DOHH2 (cell line): Measurements from ENCODE around the gene PWP1.
"Not testable (repeated sequence)": the region's sequence is repeated elsewhere in the genome, so short reads cannot be mapped to it uniquely, and the experiment has no call there.

Experiments used
- H3F3A ChIP-seq: fragments of 200-600 bp; sonication (generic), shearing (Covaris generic); 2 replicates; pipeline ENCODE4 v1.6.0; 2016; ENCODE audit warnings: antibody characterized with exemption, mild to moderate bottlenecking; ENCODE audit not compliant: control insufficient read depth, insufficient read depth
- H3K27ac ChIP-seq: fragments of 200-600 bp; sonication (generic); 2 replicates; pipeline ENCODE4 v1.5.1; 2014; ENCODE audit warnings: low read depth, mild to moderate bottlenecking, low read length, moderate library complexity
- H3K27me3 ChIP-seq: fragments of 200-600 bp; sonication (generic); 2 replicates; pipeline ENCODE4 v1.6.1; 2014; ENCODE audit warnings: mild to moderate bottlenecking, low read length, mixed read lengths; ENCODE audit not compliant: control insufficient read depth
- H3K36me3 ChIP-seq: fragments of 200-600 bp; sonication (generic); 2 replicates; pipeline ENCODE4 v1.6.1; 2014; ENCODE audit warnings: mild to moderate bottlenecking, low read length, moderate library complexity, mixed read lengths; ENCODE audit not compliant: control insufficient read depth
- H3K4me1 ChIP-seq: fragments of 200-600 bp; sonication (generic); 2 replicates; pipeline ENCODE4 v1.6.1; 2014; ENCODE audit warnings: mild to moderate bottlenecking, low read length, mixed read lengths; ENCODE audit not compliant: control insufficient read depth
- H3K4me2 ChIP-seq: fragments of 200-600 bp; sonication (generic); 2 replicates; pipeline ENCODE4 v1.6.0; 2014; ENCODE audit warnings: mild to moderate bottlenecking, low read length, moderate library complexity
- H3K4me3 ChIP-seq: fragments of 200-600 bp; sonication (generic); 2 replicates; pipeline ENCODE4 v1.5.1; 2014; ENCODE audit warnings: mild to moderate bottlenecking, low read length, mixed read lengths
- H3K79me2 ChIP-seq: fragments of 200-600 bp; sonication (generic); 2 replicates; pipeline ENCODE4 v1.6.1; 2014; ENCODE audit warnings: mild to moderate bottlenecking, low read length, mixed read lengths; ENCODE audit not compliant: control insufficient read depth
- H3K9me2 ChIP-seq: fragments of 200-600 bp; sonication (generic); replicated peaks from 2 replicates; pipeline ENCODE4 v1.6.1; 2014; ENCODE audit warnings: mild to moderate bottlenecking, low read length, mixed read lengths; ENCODE audit not compliant: control insufficient read depth
- H3K9me3 ChIP-seq: fragments of 200-600 bp; sonication (generic); 2 replicates; pipeline ENCODE4 v1.6.1; 2014; ENCODE audit warnings: antibody characterized with exemption, low read length, mixed read lengths; ENCODE audit not compliant: control insufficient read depth, insufficient read depth
- H4K20me1 ChIP-seq: fragments of 200-600 bp; sonication (generic); 2 replicates; pipeline ENCODE4 v1.6.0; 2014; ENCODE audit warnings: low read depth, mild to moderate bottlenecking, antibody characterized with exemption, low read length, moderate library complexity; ENCODE audit not compliant: control insufficient read depth, insufficient read depth
- CTCF ChIP-seq: fragments of 200-600 bp; sonication (generic); IDR thresholded peaks from one replicate; pipeline ENCODE4 v1.5.1; 2014; ENCODE audit warnings: antibody characterized with exemption, mild to moderate bottlenecking, low read depth, low read length; ENCODE audit not compliant: poor library complexity, severe bottlenecking
- EZH2phosphoT487 ChIP-seq: fragments of 200-600 bp; sonication (generic); IDR thresholded peaks from 2 replicates; pipeline ENCODE4 v1.6.1; 2017; ENCODE audit warnings: borderline replicate concordance, mild to moderate bottlenecking, antibody characterized with exemption, low read length, moderate library complexity, mixed read lengths

Gene PWP1

DNA sequence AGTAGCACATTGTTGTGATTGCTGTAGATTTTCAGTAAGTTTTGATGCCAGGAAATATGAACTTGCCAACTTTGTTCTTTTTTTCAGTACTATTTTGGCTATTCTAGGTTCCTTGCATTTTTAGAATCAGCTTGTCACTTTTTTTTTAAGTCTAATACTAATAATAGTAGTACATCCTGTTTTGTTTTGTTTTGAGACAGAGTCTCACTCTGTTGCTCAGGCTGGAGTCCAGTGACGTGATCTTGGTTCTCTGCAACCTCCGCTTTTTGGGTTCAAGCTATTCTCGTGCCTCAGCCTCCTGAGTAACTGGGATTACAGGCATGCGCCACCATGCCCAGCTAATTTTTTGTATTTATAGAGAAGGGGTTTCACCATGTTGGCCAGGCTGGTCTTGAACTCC, 16.5 kb downstream of the PWP1 start:
- no peak overlapping the region for H3K27ac ChIP-seq
- no peaks in the 10 kb centered on the region for H3K9me3 ChIP-seq
- H3K27me3 ChIP-seq = no peaks in the 10 kb centered on the region
- H3K4me1 ChIP-seq = peaks cover 12% of the 10 kb centered on the region
- no peak overlapping the region for H3K4me2 ChIP-seq
- H3K9me2 ChIP-seq = no peaks in the 10 kb centered on the region
- no peaks in the 10 kb centered on the region for H3K79me2 ChIP-seq
- TF ChIP-seq CTCF (no peak), EZH2phosphoT487 (no peak)
- no peaks in the 10 kb centered on the region for H3F3A ChIP-seq
- no peaks in the 10 kb centered on the region for H4K20me1 ChIP-seq
- H3K4me3 ChIP-seq = no peak overlapping the region
- peaks cover 81% of the 10 kb centered on the region for H3K36me3 ChIP-seq

- Histone ChIP-seq H3K27ac (no peak overlapping the region), H3K36me3 (peaks cover 75% of the 10 kb centered on the region), H3K4me3 (no peak overlapping the region), H3K4me1 (peaks cover 12% of the 10 kb centered on the region), H3K4me2 (no peak overlapping the region), H3K9me2 (no peaks in the 10 kb centered on the region), H4K20me1 (no peaks in the 10 kb centered on the region), H3K27me3 (no peaks in the 10 kb centered on the region), H3K79me2 (no peaks in the 10 kb centered on the region), H3K9me3 (no peaks in the 10 kb centered on the region), H3F3A (no peaks in the 10 kb centered on the region)
- no peak for TF ChIP-seq EZH2phosphoT487
- TF ChIP-seq CTCF = no peak
Measured at GRCh38 chr12:107704041-107704440, 18.4 kb downstream of the PWP1 start.

DNA sequence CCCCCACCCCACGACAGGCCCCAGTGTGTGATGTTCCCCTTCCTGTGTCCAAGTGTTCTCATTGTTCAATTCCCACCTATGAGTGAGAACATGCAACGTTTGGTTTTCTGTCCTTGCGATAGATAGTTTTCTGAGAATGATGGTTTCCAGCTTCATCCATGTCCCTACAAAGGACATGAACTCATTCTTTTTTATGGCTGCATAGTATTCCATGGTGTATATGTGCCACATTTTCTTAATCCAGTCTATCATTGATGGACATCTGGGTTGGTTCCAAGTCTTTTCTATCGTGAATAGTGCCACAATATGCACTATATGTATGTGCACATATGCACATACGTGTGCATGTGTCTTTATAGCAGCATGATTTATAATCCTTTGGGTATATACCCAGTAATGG, 19.9 kb downstream of the PWP1 start:
- not testable (repeated sequence) for H3F3A ChIP-seq, H4K20me1 ChIP-seq, H3K79me2 ChIP-seq, H3K9me3 ChIP-seq, H3K4me2 ChIP-seq, H3K27ac ChIP-seq, H3K4me3 ChIP-seq, H3K27me3 ChIP-seq, H3K9me2 ChIP-seq
- Histone ChIP-seq H3K36me3 (peaks cover 72% of the 10 kb centered on the region), H3K4me1 (peaks cover 12% of the 10 kb centered on the region)

DNA sequence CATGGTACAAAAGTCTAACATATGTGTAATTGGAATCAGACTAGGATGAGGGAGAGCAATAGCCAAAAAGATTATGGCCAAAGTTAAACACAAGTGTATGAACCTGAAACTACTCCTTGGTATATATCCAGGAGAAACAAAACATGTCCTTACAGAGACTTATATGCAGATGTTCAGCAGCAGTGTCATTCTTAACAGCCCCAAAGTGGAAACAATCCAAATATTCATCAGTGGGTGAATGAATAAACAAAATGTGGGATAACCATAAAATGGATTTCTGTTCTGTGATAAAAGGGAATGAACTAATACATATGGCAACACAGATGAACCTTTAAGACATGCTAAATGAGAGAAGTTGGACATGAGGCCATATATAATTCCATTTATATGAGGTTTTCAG, 30.2 kb downstream of the PWP1 start:
- no peaks in the 10 kb centered on the region for H4K20me1 ChIP-seq
- H3K4me2 ChIP-seq = no peak overlapping the region
- no peaks in the 10 kb centered on the region for H3F3A ChIP-seq
- no peaks in the 10 kb centered on the region for H3K79me2 ChIP-seq
- H3K27ac ChIP-seq = no peak overlapping the region
- TF ChIP-seq EZH2phosphoT487 (no peak), CTCF (no peak)
- H3K4me3 ChIP-seq = no peak overlapping the region
- no peaks in the 10 kb centered on the region for H3K4me1 ChIP-seq
- H3K9me3 ChIP-seq = no peaks in the 10 kb centered on the region
- no peaks in the 10 kb centered on the region for H3K9me2 ChIP-seq
- peaks cover 49% of the 10 kb centered on the region for H3K36me3 ChIP-seq
- no peaks in the 10 kb centered on the region for H3K27me3 ChIP-seq
